HCT116 (cell line): ENCODE measurements around the gene PLXNB3.

Experiments
- CBX3 ChIP-seq: IDR thresholded peaks from 2 replicates; pipeline ENCODE4 v1.6.1; 2012; ENCODE audit warnings: low read depth
- CEBPB ChIP-seq: IDR thresholded peaks from 2 replicates; pipeline ENCODE4 v1.6.1; 2012; ENCODE audit warnings: low read depth
- ELF1 ChIP-seq: IDR thresholded peaks from 2 replicates; pipeline ENCODE4 v1.6.1; 2012; ENCODE audit warnings: low read depth, borderline replicate concordance
- JUND ChIP-seq: IDR thresholded peaks from 2 replicates; pipeline ENCODE4 v1.6.1; 2012
- POLR2A ChIP-seq: IDR thresholded peaks from 2 replicates; pipeline ENCODE4 v1.7.0; 2011; ENCODE audit warnings: borderline replicate concordance; ENCODE audit not compliant: insufficient read depth, insufficient read length; ENCODE audit errors: extremely low read depth
- POLR2AphosphoS5 ChIP-seq: IDR thresholded peaks from 2 replicates; pipeline ENCODE4 v1.6.1; 2011; ENCODE audit warnings: mild to moderate bottlenecking, low read depth, low read length, moderate library complexity
- RAD21 ChIP-seq: IDR thresholded peaks from 2 replicates; pipeline ENCODE4 v1.6.1; 2012; ENCODE audit warnings: low read depth, mild to moderate bottlenecking
- SRF ChIP-seq: IDR thresholded peaks from 2 replicates; pipeline ENCODE4 v1.6.1; 2012; ENCODE audit warnings: low read depth
- ZFX ChIP-seq: fragments of 450-650 bp; IDR thresholded peaks from 2 replicates; pipeline ENCODE4 v1.6.1; 2017
- TF ChIP-seq, protein P1 (sequence below): IDR thresholded peaks from 2 replicates; pipeline ENCODE4 v1.6.1; 2012
- TF ChIP-seq, protein P2 (sequence below), 3 experiments: fragments of 200-600 bp in 1 of 3; sonication (generic) in 1 of 3; IDR thresholded peaks in 2 of 3; conservative IDR thresholded peaks in 1 of 3; 2 replicates each; pipeline ENCODE4 v1.5.1; 2012 to 2017; ENCODE audit warnings: low read depth in 2 of 3, low read length in 2 of 3, antibody characterized with exemption in 1 of 3, borderline replicate concordance in 1 of 3, control low read depth in 1 of 3, mild to moderate bottlenecking in 1 of 3, mixed read lengths in 1 of 3, mixed run types in 1 of 3, moderate library complexity in 1 of 3; ENCODE audit not compliant: insufficient read depth in 1 of 3
- TF ChIP-seq, protein P3 (sequence below): IDR thresholded peaks from 2 replicates; pipeline ENCODE4 v1.6.1; 2012; ENCODE audit warnings: low read depth
- TF ChIP-seq, protein P4 (sequence below): IDR thresholded peaks from 2 replicates; pipeline ENCODE4 v1.6.1; 2011; ENCODE audit warnings: mild to moderate bottlenecking, low read length, moderate library complexity; ENCODE audit not compliant: insufficient replicate concordance; ENCODE audit errors: extremely low read depth

DNA sequence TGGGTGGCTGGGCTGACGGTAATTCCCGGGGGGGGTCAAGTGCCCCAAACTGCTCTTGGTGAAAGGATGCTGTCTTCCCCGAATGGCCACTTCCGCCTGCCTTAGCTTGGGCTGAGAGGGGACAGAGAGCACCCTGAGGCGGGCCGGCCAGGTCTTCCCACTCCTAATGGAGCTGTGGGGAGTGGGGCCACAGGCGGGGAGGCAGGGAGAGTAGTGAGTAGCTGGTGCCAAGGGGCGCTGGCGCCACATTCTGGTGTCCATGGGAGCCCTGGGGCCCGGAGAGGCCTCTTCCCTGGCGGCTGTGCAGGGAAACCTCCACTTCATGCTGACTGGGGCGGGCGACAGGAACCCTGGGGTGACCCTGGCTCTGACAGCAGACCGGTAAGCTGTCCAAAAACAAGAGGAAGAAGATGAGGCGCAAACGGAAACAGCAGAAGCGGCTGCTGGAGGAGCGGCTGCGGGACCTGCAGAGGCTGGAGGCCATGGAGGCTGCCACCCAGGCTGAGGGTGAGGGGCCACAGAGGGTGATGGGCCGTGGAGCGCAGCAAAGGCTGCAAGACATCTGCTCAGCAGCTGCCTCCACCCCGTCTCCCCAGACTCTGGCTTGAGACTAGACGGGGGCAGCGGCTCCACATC, 19.4 kb downstream of the PLXNB3 start:
- TF ChIP-seq POLR2A: no peak
- TF ChIP-seq, protein P1, sequence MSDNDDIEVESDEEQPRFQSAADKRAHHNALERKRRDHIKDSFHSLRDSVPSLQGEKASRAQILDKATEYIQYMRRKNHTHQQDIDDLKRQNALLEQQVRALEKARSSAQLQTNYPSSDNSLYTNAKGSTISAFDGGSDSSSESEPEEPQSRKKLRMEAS: no peak
- no peak for TF ChIP-seq ELF1
- TF ChIP-seq, protein P2, sequence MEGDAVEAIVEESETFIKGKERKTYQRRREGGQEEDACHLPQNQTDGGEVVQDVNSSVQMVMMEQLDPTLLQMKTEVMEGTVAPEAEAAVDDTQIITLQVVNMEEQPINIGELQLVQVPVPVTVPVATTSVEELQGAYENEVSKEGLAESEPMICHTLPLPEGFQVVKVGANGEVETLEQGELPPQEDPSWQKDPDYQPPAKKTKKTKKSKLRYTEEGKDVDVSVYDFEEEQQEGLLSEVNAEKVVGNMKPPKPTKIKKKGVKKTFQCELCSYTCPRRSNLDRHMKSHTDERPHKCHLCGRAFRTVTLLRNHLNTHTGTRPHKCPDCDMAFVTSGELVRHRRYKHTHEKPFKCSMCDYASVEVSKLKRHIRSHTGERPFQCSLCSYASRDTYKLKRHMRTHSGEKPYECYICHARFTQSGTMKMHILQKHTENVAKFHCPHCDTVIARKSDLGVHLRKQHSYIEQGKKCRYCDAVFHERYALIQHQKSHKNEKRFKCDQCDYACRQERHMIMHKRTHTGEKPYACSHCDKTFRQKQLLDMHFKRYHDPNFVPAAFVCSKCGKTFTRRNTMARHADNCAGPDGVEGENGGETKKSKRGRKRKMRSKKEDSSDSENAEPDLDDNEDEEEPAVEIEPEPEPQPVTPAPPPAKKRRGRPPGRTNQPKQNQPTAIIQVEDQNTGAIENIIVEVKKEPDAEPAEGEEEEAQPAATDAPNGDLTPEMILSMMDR (IDR thresholded peaks at IDR 0.05 in 2 of 3, conservative IDR thresholded peaks at IDR 0.05 in 1 of 3; ENCODE audit: borderline replicate concordance in 1 of 3, insufficient read depth in 1 of 3, low read depth in 2 of 3, low read length in 2 of 3): no peak
- TF ChIP-seq POLR2AphosphoS5: no peak
- TF ChIP-seq SRF: no peak
- TF ChIP-seq, protein P3, sequence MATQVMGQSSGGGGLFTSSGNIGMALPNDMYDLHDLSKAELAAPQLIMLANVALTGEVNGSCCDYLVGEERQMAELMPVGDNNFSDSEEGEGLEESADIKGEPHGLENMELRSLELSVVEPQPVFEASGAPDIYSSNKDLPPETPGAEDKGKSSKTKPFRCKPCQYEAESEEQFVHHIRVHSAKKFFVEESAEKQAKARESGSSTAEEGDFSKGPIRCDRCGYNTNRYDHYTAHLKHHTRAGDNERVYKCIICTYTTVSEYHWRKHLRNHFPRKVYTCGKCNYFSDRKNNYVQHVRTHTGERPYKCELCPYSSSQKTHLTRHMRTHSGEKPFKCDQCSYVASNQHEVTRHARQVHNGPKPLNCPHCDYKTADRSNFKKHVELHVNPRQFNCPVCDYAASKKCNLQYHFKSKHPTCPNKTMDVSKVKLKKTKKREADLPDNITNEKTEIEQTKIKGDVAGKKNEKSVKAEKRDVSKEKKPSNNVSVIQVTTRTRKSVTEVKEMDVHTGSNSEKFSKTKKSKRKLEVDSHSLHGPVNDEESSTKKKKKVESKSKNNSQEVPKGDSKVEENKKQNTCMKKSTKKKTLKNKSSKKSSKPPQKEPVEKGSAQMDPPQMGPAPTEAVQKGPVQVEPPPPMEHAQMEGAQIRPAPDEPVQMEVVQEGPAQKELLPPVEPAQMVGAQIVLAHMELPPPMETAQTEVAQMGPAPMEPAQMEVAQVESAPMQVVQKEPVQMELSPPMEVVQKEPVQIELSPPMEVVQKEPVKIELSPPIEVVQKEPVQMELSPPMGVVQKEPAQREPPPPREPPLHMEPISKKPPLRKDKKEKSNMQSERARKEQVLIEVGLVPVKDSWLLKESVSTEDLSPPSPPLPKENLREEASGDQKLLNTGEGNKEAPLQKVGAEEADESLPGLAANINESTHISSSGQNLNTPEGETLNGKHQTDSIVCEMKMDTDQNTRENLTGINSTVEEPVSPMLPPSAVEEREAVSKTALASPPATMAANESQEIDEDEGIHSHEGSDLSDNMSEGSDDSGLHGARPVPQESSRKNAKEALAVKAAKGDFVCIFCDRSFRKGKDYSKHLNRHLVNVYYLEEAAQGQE: no peak
- no peak for TF ChIP-seq CBX3
- no peak for TF ChIP-seq RAD21
- no peak for TF ChIP-seq CEBPB
- TF ChIP-seq JUND: no peak
- TF ChIP-seq ZFX: no peak
- TF ChIP-seq, protein P4, sequence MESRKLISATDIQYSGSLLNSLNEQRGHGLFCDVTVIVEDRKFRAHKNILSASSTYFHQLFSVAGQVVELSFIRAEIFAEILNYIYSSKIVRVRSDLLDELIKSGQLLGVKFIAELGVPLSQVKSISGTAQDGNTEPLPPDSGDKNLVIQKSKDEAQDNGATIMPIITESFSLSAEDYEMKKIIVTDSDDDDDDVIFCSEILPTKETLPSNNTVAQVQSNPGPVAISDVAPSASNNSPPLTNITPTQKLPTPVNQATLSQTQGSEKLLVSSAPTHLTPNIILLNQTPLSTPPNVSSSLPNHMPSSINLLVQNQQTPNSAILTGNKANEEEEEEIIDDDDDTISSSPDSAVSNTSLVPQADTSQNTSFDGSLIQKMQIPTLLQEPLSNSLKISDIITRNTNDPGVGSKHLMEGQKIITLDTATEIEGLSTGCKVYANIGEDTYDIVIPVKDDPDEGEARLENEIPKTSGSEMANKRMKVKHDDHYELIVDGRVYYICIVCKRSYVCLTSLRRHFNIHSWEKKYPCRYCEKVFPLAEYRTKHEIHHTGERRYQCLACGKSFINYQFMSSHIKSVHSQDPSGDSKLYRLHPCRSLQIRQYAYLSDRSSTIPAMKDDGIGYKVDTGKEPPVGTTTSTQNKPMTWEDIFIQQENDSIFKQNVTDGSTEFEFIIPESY: no peak
